ENCODE measurements around the gene ZXDB. TPM values are rescaled to one million over a fixed set of nuclear protein-coding genes. Genes with fewer than 3 reads are reported as not detected.

Gene ZXDB
- total RNA-seq, 1 experiment from 2014 or later = 7.2 TPM

- intact Hi-C loops (cut with micrococcal nuclease) = no loop called here
- DNase-seq (ENCODE audit: low read depth, low spot score) (no peak), ATAC-seq (no peak)
- Histone ChIP-seq H3K9me3 (ENCODE audit: control insufficient read depth in 1 of 2, insufficient read depth in 1 of 2, low read depth in 1 of 2, low read length in 2 of 2) (no peaks in the 10 kb centered on the region), H2AFZ (ENCODE audit: low read depth, low read length, poor library complexity, severe bottlenecking) (no peak overlapping the region), H3K27ac (ENCODE audit: low read depth, low read length) (no peak overlapping the region), H3K4me3 (replicated peaks in 1 of 2; ENCODE audit: low read depth in 1 of 2, low read length in 2 of 2) (no peak overlapping the region), H3K27me3 (ENCODE audit: insufficient read depth, low read length) (no peaks in the 10 kb centered on the region), H3K9me2 (ENCODE audit: insufficient read depth) (no peaks in the 10 kb centered on the region), H3K4me2 (ENCODE audit: low read length) (no peak overlapping the region), H4K20me1 (ENCODE audit: insufficient read depth) (no peaks in the 10 kb centered on the region), H3K36me3 (ENCODE audit: control insufficient read depth in 1 of 2, insufficient read depth in 2 of 2, low read length in 2 of 2) (no peaks in the 10 kb centered on the region), H3K79me2 (ENCODE audit: insufficient read depth, low read length) (no peaks in the 10 kb centered on the region), H3K4me1 (ENCODE audit: control insufficient read depth in 1 of 2, insufficient read depth in 2 of 2, low read length in 2 of 2) (no peaks in the 10 kb centered on the region), H3K9ac (ENCODE audit: low read length) (no peak overlapping the region)
- ChIA-PET CTCF (no interaction called here), POLR2A (no interaction called here), RAD21 (ENCODE audit: low non-redundant PET in 1 of 2, low total read pairs in 2 of 2, uncharacterized antibody in 2 of 2, unreplicated experiment in 2 of 2) (no interaction called here)
- TF ChIP-seq JUND (IDR thresholded peaks at IDR 0.05) (no peak), ATF3 (IDR thresholded peaks at IDR 0.05) (no peak), SP1 (IDR thresholded peaks at IDR 0.05; ENCODE audit: low read depth) (no peak), RAD21 (IDR thresholded peaks at IDR 0.05; ENCODE audit: low read depth) (no peak), POLR2AphosphoS5 (IDR thresholded peaks at IDR 0.05; ENCODE audit: low read depth, low read length) (no peak), CTCF (IDR thresholded peaks at IDR 0.05 in 2 of 3, conservative IDR thresholded peaks at IDR 0.05 in 1 of 3; ENCODE audit: borderline replicate concordance in 1 of 3, insufficient read depth in 1 of 3, low read depth in 2 of 3, low read length in 2 of 3) (no peak), ELF1 (IDR thresholded peaks at IDR 0.05; ENCODE audit: borderline replicate concordance, low read depth) (no peak), ZBTB33 (IDR thresholded peaks at IDR 0.05; ENCODE audit: extremely low read depth, insufficient replicate concordance, low read length) (no peak), CBX3 (IDR thresholded peaks at IDR 0.05; ENCODE audit: low read depth) (no peak), ZFX (IDR thresholded peaks at IDR 0.05) (no peak)
- no TSS peak for BruUV-seq (replicated peaks)
Observed at GRCh38 chrX:57643698-57644097, 51.9 kb downstream of the ZXDB start.
